Measurements from ENCODE around the gene LANCL2. TPM values are rescaled to one million over a fixed set of nuclear protein-coding genes. Genes with fewer than 3 reads are reported as not detected.

The LANCL2 gene
- total RNA-seq, 1 donor from 2014 or later, result 14.7 TPM

DNA sequence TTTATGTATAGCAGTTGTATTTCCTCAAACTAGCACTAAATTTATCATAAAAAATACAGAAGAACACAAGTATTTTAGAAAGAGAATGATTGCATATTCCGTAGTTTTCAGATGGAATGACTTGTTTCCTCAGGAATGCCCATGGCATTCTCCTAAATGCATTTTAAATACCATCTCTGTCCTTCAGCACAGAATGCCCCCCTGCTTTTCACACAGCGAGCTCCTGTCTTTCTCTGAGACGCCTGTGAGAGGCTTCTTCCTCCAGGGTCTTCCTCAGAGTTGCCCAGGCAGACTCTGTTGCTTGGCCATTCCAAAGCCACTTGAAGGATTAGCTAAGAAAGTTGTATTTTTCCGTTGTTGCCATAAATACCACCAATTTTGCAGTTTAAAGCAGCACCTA, 10.1 kb downstream of the LANCL2 start:
- DNase-seq (ENCODE audit: low read depth), result no peak
- TF ChIP-seq, protein P1, sequence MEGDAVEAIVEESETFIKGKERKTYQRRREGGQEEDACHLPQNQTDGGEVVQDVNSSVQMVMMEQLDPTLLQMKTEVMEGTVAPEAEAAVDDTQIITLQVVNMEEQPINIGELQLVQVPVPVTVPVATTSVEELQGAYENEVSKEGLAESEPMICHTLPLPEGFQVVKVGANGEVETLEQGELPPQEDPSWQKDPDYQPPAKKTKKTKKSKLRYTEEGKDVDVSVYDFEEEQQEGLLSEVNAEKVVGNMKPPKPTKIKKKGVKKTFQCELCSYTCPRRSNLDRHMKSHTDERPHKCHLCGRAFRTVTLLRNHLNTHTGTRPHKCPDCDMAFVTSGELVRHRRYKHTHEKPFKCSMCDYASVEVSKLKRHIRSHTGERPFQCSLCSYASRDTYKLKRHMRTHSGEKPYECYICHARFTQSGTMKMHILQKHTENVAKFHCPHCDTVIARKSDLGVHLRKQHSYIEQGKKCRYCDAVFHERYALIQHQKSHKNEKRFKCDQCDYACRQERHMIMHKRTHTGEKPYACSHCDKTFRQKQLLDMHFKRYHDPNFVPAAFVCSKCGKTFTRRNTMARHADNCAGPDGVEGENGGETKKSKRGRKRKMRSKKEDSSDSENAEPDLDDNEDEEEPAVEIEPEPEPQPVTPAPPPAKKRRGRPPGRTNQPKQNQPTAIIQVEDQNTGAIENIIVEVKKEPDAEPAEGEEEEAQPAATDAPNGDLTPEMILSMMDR (IDR thresholded peaks at IDR 0.05; ENCODE audit: insufficient read depth, low read length, severe bottlenecking), result no peak
- H3K4me3 ChIP-seq (ENCODE audit: low read depth, low read length), result no peak overlapping the region
- no peaks in the 10 kb centered on the region for H3K36me3 ChIP-seq (ENCODE audit: control insufficient read depth, insufficient read depth, low read length)
- FAIRE-seq, result no peak
- no peaks in the 10 kb centered on the region for H3K27me3 ChIP-seq (ENCODE audit: control insufficient read depth, insufficient read depth, low read length)

- no peak for DNase-seq (ENCODE audit: low read depth)
- FAIRE-seq, result no peak
- H3K27me3 ChIP-seq (ENCODE audit: control insufficient read depth, insufficient read depth, low read length), result no peaks in the 10 kb centered on the region
- no peak overlapping the region for H3K4me3 ChIP-seq (ENCODE audit: low read depth, low read length)
- no peaks in the 10 kb centered on the region for H3K36me3 ChIP-seq (ENCODE audit: control insufficient read depth, insufficient read depth, low read length)
- TF ChIP-seq, protein P1 (IDR thresholded peaks at IDR 0.05; ENCODE audit: insufficient read depth, low read length, severe bottlenecking), result no peak
These were observed 12.2 kb downstream of the LANCL2 start for GRCh38 chr7:55377162-55377817.

- Histone ChIP-seq H3K4me3 (ENCODE audit: low read depth, low read length) (no peak overlapping the region), H3K36me3 (ENCODE audit: control insufficient read depth, insufficient read depth, low read length) (no peaks in the 10 kb centered on the region), H3K27me3 (ENCODE audit: control insufficient read depth, insufficient read depth, low read length) (no peaks in the 10 kb centered on the region)
- TF ChIP-seq, protein P1 (IDR thresholded peaks at IDR 0.05; ENCODE audit: insufficient read depth, low read length, severe bottlenecking), result no peak
- DNase-seq (ENCODE audit: low read depth), result no peak
- FAIRE-seq, result no peak
These were observed 14.1 kb downstream of the LANCL2 start for GRCh38 chr7:55379285-55379684.

- FAIRE-seq (no peak), DNase-seq (ENCODE audit: low read depth) (no peak)
- Histone ChIP-seq H3K36me3 (ENCODE audit: control insufficient read depth, insufficient read depth, low read length) (no peaks in the 10 kb centered on the region), H3K27me3 (ENCODE audit: control insufficient read depth, insufficient read depth, low read length) (no peaks in the 10 kb centered on the region), H3K4me3 (ENCODE audit: low read depth, low read length) (no peak overlapping the region)
- TF ChIP-seq, protein P1 (IDR thresholded peaks at IDR 0.05; ENCODE audit: insufficient read depth, low read length, severe bottlenecking), result no peak
These were observed 16.1 kb downstream of the LANCL2 start for GRCh38 chr7:55381189-55381588.

DNA sequence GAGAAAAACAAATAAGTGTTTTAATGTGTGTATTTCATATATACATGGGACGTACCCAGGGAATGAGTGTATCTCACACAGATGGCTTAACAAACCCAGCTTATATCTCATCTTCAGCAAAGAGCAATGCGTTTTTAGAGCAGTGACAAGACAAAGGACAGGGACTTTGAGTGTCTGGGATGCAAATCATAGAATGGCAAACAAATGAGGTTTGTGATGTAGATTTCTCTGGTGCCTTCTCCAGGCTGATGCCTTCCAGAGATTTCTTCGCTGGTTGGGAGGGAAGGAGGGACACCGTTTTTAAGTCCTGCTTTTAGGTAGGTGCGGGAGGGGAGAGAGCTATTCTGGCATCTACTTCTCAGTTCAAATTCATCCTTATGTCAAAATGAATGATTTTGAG, 16.6 kb downstream of the LANCL2 start:
- no peaks in the 10 kb centered on the region for H3K36me3 ChIP-seq (ENCODE audit: control insufficient read depth, insufficient read depth, low read length)
- H3K27me3 ChIP-seq (ENCODE audit: control insufficient read depth, insufficient read depth, low read length), result no peaks in the 10 kb centered on the region
- no peak overlapping the region for H3K4me3 ChIP-seq (ENCODE audit: low read depth, low read length)
- DNase-seq (ENCODE audit: low read depth) (no peak), FAIRE-seq (no peak)
- TF ChIP-seq, protein P1 (IDR thresholded peaks at IDR 0.05; ENCODE audit: insufficient read depth, low read length, severe bottlenecking), result no peak

DNA sequence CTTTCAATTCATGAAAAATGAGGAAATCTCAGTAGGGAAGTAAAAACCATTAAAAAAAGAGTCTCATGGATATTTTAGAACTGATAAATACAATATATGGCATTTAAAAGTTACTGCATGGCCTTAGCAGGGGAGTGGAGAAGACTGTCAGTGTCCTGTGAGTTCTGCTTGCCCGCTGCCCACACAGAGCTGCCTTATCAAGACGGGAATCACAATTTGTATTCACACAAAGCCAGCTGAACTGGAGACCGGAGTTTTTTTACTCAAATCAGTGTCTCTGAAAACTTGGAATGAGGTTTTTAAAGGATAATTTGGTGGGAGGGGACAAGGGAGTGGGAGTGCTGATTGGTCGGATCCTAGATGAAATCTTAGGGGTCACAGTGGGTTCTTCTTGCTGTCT, 17.1 kb downstream of the LANCL2 start:
- FAIRE-seq (no peak), DNase-seq (ENCODE audit: low read depth) (no peak)
- Histone ChIP-seq H3K27me3 (ENCODE audit: control insufficient read depth, insufficient read depth, low read length) (no peaks in the 10 kb centered on the region), H3K4me3 (ENCODE audit: low read depth, low read length) (no peak overlapping the region), H3K36me3 (ENCODE audit: control insufficient read depth, insufficient read depth, low read length) (no peaks in the 10 kb centered on the region)
- TF ChIP-seq, protein P1 (IDR thresholded peaks at IDR 0.05; ENCODE audit: insufficient read depth, low read length, severe bottlenecking), result no peak
